Gastroesophageal sphincter (tissue), 2 donors: ENCODE measurements around the gene CHRNE.

Experiments used
- POLR2A ChIP-seq, 2 donors: fragments of 450-650 bp; IDR thresholded peaks; one replicate each; pipeline ENCODE4 v1.6.1; 2017; ENCODE audit warnings: antibody characterized with exemption in 2 of 2, mild to moderate bottlenecking in 2 of 2, moderate library complexity in 1 of 2
- POLR2AphosphoS5 ChIP-seq: sonication (generic); formaldehyde crosslinking; IDR thresholded peaks from one replicate; pipeline ENCODE4 v1.6.1; 2017; ENCODE audit warnings: antibody characterized with exemption

- peak in 1 of 2 donors; percentile 3 for TF ChIP-seq POLR2A (IDR thresholded peaks at IDR 0.05)
- no peak for TF ChIP-seq POLR2AphosphoS5
Measured at GRCh38 chr17:4950075-4950745, 47.3 kb upstream of the CHRNE start.
